IMR-90 (cell line): ENCODE measurements around the gene RTN4IP1. TPM values are rescaled to one million over a fixed set of nuclear protein-coding genes. Genes with fewer than 3 reads are reported as not detected.

Source experiments
- ATAC-seq: fragments of 200-7000 bp; cut with Tn5 transposase; 2 replicates; pipeline ENCODE4 v1.9.1; 2020; ENCODE audit warnings: low read depth, mild to moderate bottlenecking, moderate library complexity
- BruUV-seq: library from RNA; stranded (reverse); fragments of 400-500 nt; replicated peaks from 2 replicates; lab custom pipeline; 2021; lab: Mats Ljungman, UMichigan
- CTCF ChIA-PET: fragments of 300-600 bp; formaldehyde crosslinking; extraction: SDS; loops from one replicate; lab custom pipeline; 2021; ENCODE audit warnings: antibody characterized with exemption; lab: Yijun Ruan, JAX
- POLR2A ChIA-PET: fragments of 300-600 bp; sonication (Branson Sonifier 250); formaldehyde crosslinking; loops from one replicate; lab custom pipeline; 2022; ENCODE audit warnings: antibody characterized with exemption; ENCODE audit not compliant: unreplicated experiment; lab: Charles Lee
- DNase-seq: peaks from one replicate; pipeline ENCODE4 v3.0.0; 2013
- H2AFZ ChIP-seq: replicated peaks from 2 replicates; pipeline ENCODE3; 2013; ENCODE audit warnings: low read length, mild to moderate bottlenecking; ENCODE audit not compliant: poor library complexity
- H2AK5ac ChIP-seq: 2 replicates; pipeline ENCODE4 v1.6.1; 2013; ENCODE audit warnings: low read depth, low read length, inconsistent platforms
- H2AK9ac ChIP-seq: replicated peaks from 2 replicates; pipeline ENCODE3; 2013; ENCODE audit warnings: mild to moderate bottlenecking, low read depth, low read length, moderate library complexity; ENCODE audit not compliant: poor library complexity
- H2BK120ac ChIP-seq: 2 replicates; pipeline ENCODE4 v1.6.1; 2013; ENCODE audit warnings: low read depth, low read length, inconsistent platforms
- H2BK15ac ChIP-seq: 3 replicates; pipeline ENCODE4 v1.6.1; 2013; ENCODE audit warnings: low read depth, low read length, inconsistent platforms
- H2BK20ac ChIP-seq: 2 replicates; pipeline ENCODE4 v1.6.1; 2013; ENCODE audit warnings: low read depth, mild to moderate bottlenecking, inconsistent platforms, low read length, moderate library complexity
- H2BK5ac ChIP-seq: 2 replicates; pipeline ENCODE4 v1.6.1; 2013; ENCODE audit warnings: mild to moderate bottlenecking, low read depth, low read length, inconsistent platforms; ENCODE audit not compliant: poor library complexity, severe bottlenecking
- H3K14ac ChIP-seq: replicated peaks from 2 replicates; pipeline ENCODE4 v1.6.1; 2013; ENCODE audit warnings: low read depth, low read length, inconsistent platforms
- H3K18ac ChIP-seq: 2 replicates; pipeline ENCODE4 v1.6.1; 2013; ENCODE audit warnings: low read depth, low read length, control low read depth
- H3K23ac ChIP-seq: 2 replicates; pipeline ENCODE4 v1.6.1; 2013; ENCODE audit warnings: low read depth, low read length, inconsistent platforms
- H3K27ac ChIP-seq: 2 replicates; pipeline ENCODE4 v1.5.1; 2013; ENCODE audit warnings: mild to moderate bottlenecking, control low read depth, low read length; ENCODE audit not compliant: insufficient read depth
- H3K27me3 ChIP-seq: 2 replicates; pipeline ENCODE4 v1.6.1; 2013; ENCODE audit warnings: low read length; ENCODE audit not compliant: control insufficient read depth, insufficient read depth
- H3K36me3 ChIP-seq: 2 replicates; pipeline ENCODE4 v1.6.1; 2013; ENCODE audit warnings: low read length, mixed read lengths; ENCODE audit not compliant: control insufficient read depth, insufficient read depth
- H3K4ac ChIP-seq: 2 replicates; pipeline ENCODE4 v1.6.1; 2013; ENCODE audit warnings: low read depth, low read length, inconsistent platforms
- H3K4me1 ChIP-seq: 2 replicates; pipeline ENCODE4 v1.6.1; 2013; ENCODE audit warnings: low read length, mixed read lengths; ENCODE audit not compliant: control insufficient read depth, insufficient read depth
- H3K4me2 ChIP-seq: 2 replicates; pipeline ENCODE4 v1.6.1; 2013; ENCODE audit warnings: low read depth, mild to moderate bottlenecking, control low read depth, low read length, moderate library complexity
- H3K4me3 ChIP-seq: 2 replicates; pipeline ENCODE4 v1.5.1; 2013; ENCODE audit warnings: low read depth, mild to moderate bottlenecking, control low read depth, low read length, moderate library complexity; ENCODE audit not compliant: insufficient read depth
- H3K56ac ChIP-seq: 2 replicates; pipeline ENCODE4 v1.6.1; 2013; ENCODE audit warnings: low read length, inconsistent platforms; ENCODE audit not compliant: insufficient read depth; ENCODE audit errors: extremely low read depth
- H3K79me1 ChIP-seq, 2 experiments: 2 replicates each; pipeline ENCODE4 v1.6.1; 2013; ENCODE audit warnings: low read length in 2 of 2, inconsistent platforms in 1 of 2, low read depth in 1 of 2
- H3K9ac ChIP-seq: 2 replicates; pipeline ENCODE4 v1.6.1; 2013; ENCODE audit warnings: low read depth, low read length, control low read depth
- H3K9me1 ChIP-seq: 2 replicates; pipeline ENCODE4 v1.6.1; 2013; ENCODE audit warnings: low read length, inconsistent platforms; ENCODE audit not compliant: insufficient read depth
- H3K9me3 ChIP-seq: 2 replicates; pipeline ENCODE4 v1.6.1; 2013; ENCODE audit warnings: low read length; ENCODE audit not compliant: control insufficient read depth, insufficient read depth
- H4K20me1 ChIP-seq: 2 replicates; pipeline ENCODE4 v1.6.1; 2013; ENCODE audit warnings: low read length, inconsistent platforms; ENCODE audit not compliant: insufficient read depth
- H4K5ac ChIP-seq: 2 replicates; pipeline ENCODE4 v1.6.1; 2013; ENCODE audit warnings: mild to moderate bottlenecking, low read depth, low read length, control low read depth
- H4K8ac ChIP-seq, 2 experiments: 2 replicates each; pipeline ENCODE4 v1.6.1; 2013; ENCODE audit warnings: low read depth in 2 of 2, low read length in 2 of 2, control low read depth in 1 of 2, inconsistent platforms in 1 of 2
- H4K91ac ChIP-seq: 2 replicates; pipeline ENCODE4 v1.6.1; 2013; ENCODE audit warnings: low read depth, low read length, inconsistent platforms; ENCODE audit not compliant: insufficient read depth
- BHLHE40 ChIP-seq: fragments of 150-350 bp; IDR thresholded peaks from 2 replicates; pipeline ENCODE4 v1.6.1; 2016; ENCODE audit warnings: mild to moderate bottlenecking, low read depth, low read length
- CEBPB ChIP-seq: IDR thresholded peaks from 2 replicates; pipeline ENCODE4 v1.6.1; 2012; ENCODE audit warnings: low read depth, low read length, improper control_type of control experiment
- CTCF ChIP-seq: conservative IDR thresholded peaks from 2 replicates; pipeline ENCODE4 v1.5.1; 2012; ENCODE audit warnings: mild to moderate bottlenecking, low read depth, low read length, improper control_type of control experiment
- ELK1 ChIP-seq: fragments of 150-350 bp; IDR thresholded peaks from 2 replicates; pipeline ENCODE4 v1.6.1; 2016; ENCODE audit warnings: low read depth, mild to moderate bottlenecking, low read length, moderate library complexity, borderline replicate concordance
- FOS ChIP-seq: fragments of 150-350 bp; IDR thresholded peaks from 2 replicates; pipeline ENCODE4 v1.6.1; 2016; ENCODE audit warnings: low read depth, low read length
- MAZ ChIP-seq: IDR thresholded peaks from 2 replicates; pipeline ENCODE4 v1.6.1; 2012; ENCODE audit warnings: low read depth, mild to moderate bottlenecking, low read length, improper control_type of control experiment, moderate library complexity, borderline replicate concordance
- MXI1 ChIP-seq: IDR thresholded peaks from 2 replicates; pipeline ENCODE4 v1.6.1; 2012; ENCODE audit warnings: low read depth, mild to moderate bottlenecking, low read length, moderate library complexity, borderline replicate concordance
- NFE2L2 ChIP-seq: fragments of 150-350 bp; IDR thresholded peaks from 2 replicates; pipeline ENCODE4 v1.6.1; 2016; ENCODE audit warnings: low read depth, mild to moderate bottlenecking, low read length
- POLR2A ChIP-seq: IDR thresholded peaks from 2 replicates; pipeline ENCODE4 v1.6.1; 2012; ENCODE audit warnings: mild to moderate bottlenecking, low read depth, low read length
- RAD21 ChIP-seq: IDR thresholded peaks from 2 replicates; pipeline ENCODE4 v1.6.1; 2012; ENCODE audit warnings: low read length, improper control_type of control experiment
- RCOR1 ChIP-seq: IDR thresholded peaks from 2 replicates; pipeline ENCODE4 v1.6.1; 2012; ENCODE audit warnings: mild to moderate bottlenecking, low read length, improper control_type of control experiment; ENCODE audit not compliant: insufficient replicate concordance
- RFX5 ChIP-seq: IDR thresholded peaks from 2 replicates; pipeline ENCODE4 v1.8.0; 2012; ENCODE audit warnings: low read depth, mild to moderate bottlenecking, low read length, moderate library complexity
- SMC3 ChIP-seq: fragments of 150-350 bp; IDR thresholded peaks from 2 replicates; pipeline ENCODE4 v1.6.1; 2016; ENCODE audit warnings: low read depth, mild to moderate bottlenecking, antibody characterized with exemption, low read length, moderate library complexity
- WGBS, 2 experiments: methylation state at CpG; one replicate each; pipeline versions ENCODE4 v1.1.5 to v1.1.7; 2013; ENCODE audit warnings: missing lambda C conversion rate in 2 of 2; ENCODE audit not compliant: insufficient read length in 1 of 2; ENCODE audit errors: extremely low coverage in 2 of 2; 5-methylcytosine and 5-hydroxymethylcytosine counted together
- dilution Hi-C: fragments of 300-500 bp; cut with HindIII; formaldehyde crosslinking; loops from one replicate; pipeline ENCODE4 v1.14.3; 2018; ENCODE audit warnings: low sequenced_read_pairs; ENCODE audit not compliant: unreplicated experiment
- in situ Hi-C: fragments of 300-500 bp; cut with MboI; formaldehyde crosslinking; loops from 3 replicates; pipeline ENCODE4 v1.14.3; 2019; ENCODE audit warnings: low sequenced_read_pairs, inconsistent platforms, mixed read lengths
- intact Hi-C: fragments of 100-400 bp; cut with micrococcal nuclease; formaldehyde crosslinking; loops from 2 replicates; pipeline ENCODE4 v1.10.0; 2022
- polyA plus RNA-seq, 3 experiments: library from polyadenylated mRNA; depleted of rRNA; stranded (reverse); fragments of >200 nt; gene quantifications; 2 replicates each; pipeline ENCODE4 v1.2.3, GENCODE V29; 2012; ENCODE audit warnings: low replicate concordance in 1 of 3
- total RNA-seq: library from RNA; depleted of rRNA; stranded (reverse); fragments of >200 nt; gene quantifications from 2 replicates; pipeline ENCODE4 v1.2.3, GENCODE V29; 2012
- TF ChIP-seq, protein P1 (sequence below): fragments of 150-350 bp; IDR thresholded peaks from 2 replicates; pipeline ENCODE4 v1.6.1; 2017; ENCODE audit warnings: mild to moderate bottlenecking, antibody characterized with exemption, low read length, low read depth

Gene RTN4IP1
- total and polyA plus RNA-seq, 2 of the 4 experiments (the other 2 are of a cell fraction): 5.7 to 9.9 TPM

- H3K18ac ChIP-seq: no peak overlapping the region
- no peak overlapping the region for H2BK15ac ChIP-seq
- no peaks in the 10 kb centered on the region for H3K27me3 ChIP-seq
- no peak overlapping the region for H3K14ac ChIP-seq
- H3K27ac ChIP-seq: no peak overlapping the region
- H2AK9ac ChIP-seq: no peak overlapping the region
- H3K4ac ChIP-seq: no peak overlapping the region
- H4K5ac ChIP-seq: no peak overlapping the region
- dilution Hi-C loops: loop anchor here (25.0 kb wide), 1 partner anchor 136 kb away; no protein-coding TSS in a partner anchor
- no peaks in the 10 kb centered on the region for H3K36me3 ChIP-seq
- no peak overlapping the region for H2AFZ ChIP-seq
- ChIA-PET POLR2A (no interaction called here), CTCF (interaction anchor here (2.2 kb wide), 1 partner anchor 406 kb away, joined by 8 read pairs; no protein-coding TSS in a partner anchor)
- in situ Hi-C loops: no loop called here
- H2BK120ac ChIP-seq: no peak overlapping the region
- no peak for TF ChIP-seq POLR2A
- TF ChIP-seq RCOR1: no peak
- TF ChIP-seq RFX5: no peak
- no peak for TF ChIP-seq RAD21
- no peak for TF ChIP-seq CEBPB
- TF ChIP-seq ELK1: no peak
- TF ChIP-seq MXI1: no peak
- no peak for TF ChIP-seq SMC3
- no peak for TF ChIP-seq BHLHE40
- TF ChIP-seq CTCF: no peak
- TF ChIP-seq, protein P1, sequence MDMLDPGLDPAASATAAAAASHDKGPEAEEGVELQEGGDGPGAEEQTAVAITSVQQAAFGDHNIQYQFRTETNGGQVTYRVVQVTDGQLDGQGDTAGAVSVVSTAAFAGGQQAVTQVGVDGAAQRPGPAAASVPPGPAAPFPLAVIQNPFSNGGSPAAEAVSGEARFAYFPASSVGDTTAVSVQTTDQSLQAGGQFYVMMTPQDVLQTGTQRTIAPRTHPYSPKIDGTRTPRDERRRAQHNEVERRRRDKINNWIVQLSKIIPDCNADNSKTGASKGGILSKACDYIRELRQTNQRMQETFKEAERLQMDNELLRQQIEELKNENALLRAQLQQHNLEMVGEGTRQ: no peak
- TF ChIP-seq MAZ: no peak
- no peak for TF ChIP-seq NFE2L2
- no peak for TF ChIP-seq FOS
- H4K91ac ChIP-seq: no peak overlapping the region
- no peak overlapping the region for H3K23ac ChIP-seq
- no peak overlapping the region for H3K4me2 ChIP-seq
- no peaks in the 10 kb centered on the region for H3K79me1 ChIP-seq
- intact Hi-C loops: no loop called here
- no peak overlapping the region for H2AK5ac ChIP-seq
- no peak overlapping the region for H3K56ac ChIP-seq
- H4K8ac ChIP-seq: no peak overlapping the region
- no peaks in the 10 kb centered on the region for H4K20me1 ChIP-seq
- no peak overlapping the region for H2BK20ac ChIP-seq
- H3K4me1 ChIP-seq: peaks cover 11% of the 10 kb centered on the region
- 0 out of 2 replicates have a peak, but pooled peaks cover 12% of the 10 kb centered on the region for H3K9me1 ChIP-seq
- no peak overlapping the region for H3K9ac ChIP-seq
- no peak overlapping the region for H2BK5ac ChIP-seq
- DNase-seq: no peak
- no TSS peak for BruUV-seq
- WGBS, 2 experiments: 67% methylated on average over 3 of the region's 6 CpGs; no CpG with 5 or more reads in 1 of the 2 experiments
- no peaks in the 10 kb centered on the region for H3K9me3 ChIP-seq
- H3K4me3 ChIP-seq: no peak overlapping the region
- no peak for ATAC-seq
Measured at GRCh38 chr6:106572875-106573585, 56.3 kb downstream of the RTN4IP1 start.
